Spleen (tissue), 11 donors: Measurements from ENCODE around the gene RAI2. TPM values are rescaled to one million over a fixed set of nuclear protein-coding genes. Genes with fewer than 3 reads are reported as not detected.
"Not testable (repeated sequence)": the region's sequence is repeated elsewhere in the genome, so short reads cannot be mapped to it uniquely, and the experiment has no call there.

ENCODE experiments used
- DNase-seq: peaks from one replicate; pipeline ENCODE4 v3.0.0-alpha.2; 2020
- H3K27ac ChIP-seq, 8 donors: fragments of 200-600 bp; sonication (generic) in 7 of 8; 1 replicate in 4 of 8; 2 replicates in 4 of 8; pipeline versions ENCODE4 v1.5.0 to v1.8.0; 2016 to 2021; ENCODE audit warnings: inconsistent platforms in 4 of 8, mild to moderate bottlenecking in 4 of 8, moderate library complexity in 1 of 8
- H3K27me3 ChIP-seq, 7 donors: fragments of 200-600 bp; sonication (generic) in 6 of 7; replicated peaks in 1 of 7; 1 replicate in 4 of 7; 2 replicates in 3 of 7; pipeline versions ENCODE4 v1.5.0 to v1.8.0; 2016 to 2021; ENCODE audit warnings: inconsistent platforms in 3 of 7, mild to moderate bottlenecking in 1 of 7
- H3K36me3 ChIP-seq, 6 donors: fragments of 200-600 bp; sonication (generic) in 5 of 6; 1 replicate in 4 of 6; 2 replicates in 2 of 6; pipeline versions ENCODE4 v1.5.0 to v1.8.0; 2016 to 2021; ENCODE audit warnings: inconsistent platforms in 2 of 6
- H3K4me1 ChIP-seq, 6 donors: fragments of 200-600 bp; sonication (generic) in 5 of 6; 1 replicate in 3 of 6; 2 replicates in 3 of 6; pipeline versions ENCODE4 v1.5.0 to v1.8.0; 2016 to 2021; ENCODE audit warnings: inconsistent platforms in 3 of 6
- H3K4me3 ChIP-seq, 8 donors: fragments of 200-600 bp; sonication (generic) in 7 of 8; 1 replicate in 4 of 8; 2 replicates in 4 of 8; pipeline versions ENCODE4 v1.5.0 to v1.8.0; 2016 to 2021; ENCODE audit warnings: inconsistent platforms in 4 of 8, mild to moderate bottlenecking in 4 of 8, moderate library complexity in 2 of 8
- H3K9me3 ChIP-seq, 8 donors: fragments of 200-600 bp; sonication (generic) in 7 of 8; 1 replicate in 4 of 8; 2 replicates in 4 of 8; pipeline versions ENCODE4 v1.5.0 to v1.8.0; 2016 to 2021; ENCODE audit warnings: inconsistent platforms in 4 of 8
- POLR2A ChIP-seq, 3 donors: fragments of 450-650 bp; IDR thresholded peaks; one replicate each; pipeline ENCODE4 v1.5.1; 2017; ENCODE audit warnings: antibody characterized with exemption in 3 of 3, mild to moderate bottlenecking in 1 of 3
- POLR2AphosphoS5 ChIP-seq, 3 donors: sonication (generic); formaldehyde crosslinking; IDR thresholded peaks; one replicate each; pipeline ENCODE4 v1.5.1; 2017; ENCODE audit warnings: antibody characterized with exemption in 3 of 3
- WGBS, 5 donors: extraction: QIAGEN DNeasy Blood & Tissue Kit in 3 of 5; methylation state at CpG; one replicate each; pipeline versions ENCODE4 v1.1.5 to v1.1.7; 2013 to 2018; 5-methylcytosine and 5-hydroxymethylcytosine counted together
- intact Hi-C: fragments of 100-400 bp; cut with DNase I; formaldehyde crosslinking; loops from one replicate; pipeline ENCODE4 v1.15.0; 2023; ENCODE audit warnings: low total_unique reads
- polyA plus RNA-seq, 3 donors: library from polyadenylated mRNA; stranded (reverse); fragments of 200-250 nt; gene quantifications; one replicate each; pipeline ENCODE4 v1.2.1, GENCODE V29; 2013
- total RNA-seq, 7 donors: library from RNA; depleted of rRNA in 3 of 7; stranded (reverse); fragments of >200 nt in 3 of 7; fragmentation: NEBNext Ultra II Directional in 4 of 7; extraction: Animal tissue kit (Norgen Biotek cat#: 25700) in 4 of 7; gene quantifications; one replicate each; pipeline versions ENCODE4 v1.1.0 to v1.2.1, GENCODE V29; 2016 to 2021
- TF ChIP-seq, protein P1 (sequence below), 11 experiments: fragments of 200-600 bp in 7 of 11; fragments of 450-650 bp in 4 of 11; sonication (generic) in 4 of 11; IDR thresholded peaks in 8 of 11; conservative IDR thresholded peaks in 3 of 11; 1 replicate in 7 of 11; 2 replicates in 4 of 11; pipeline versions ENCODE4 v1.4.0 to v1.8.0; 2016 to 2021; ENCODE audit warnings: antibody characterized with exemption in 11 of 11, inconsistent platforms in 4 of 11, mild to moderate bottlenecking in 1 of 11
- donor health status: healthy with polysubstance abuse.
- donor health status: DM: no; HTN: no; CAD: no; lungs with moderate emphysema.
- donor health status: DM: no; HTN: no; CAD: no.
- donor health status: Bipolar disorder and iron deficiency.
- donor health status: healthy.
- donor health status: DM: no; HTN: no; CAD: no.
- donor health status: DM: yes; HTN: yes; CAD: no.

The RAI2 gene
- total and polyA plus RNA-seq, 10 donors: 2.2 to 6.3 (median 4.0) TPM

DNA sequence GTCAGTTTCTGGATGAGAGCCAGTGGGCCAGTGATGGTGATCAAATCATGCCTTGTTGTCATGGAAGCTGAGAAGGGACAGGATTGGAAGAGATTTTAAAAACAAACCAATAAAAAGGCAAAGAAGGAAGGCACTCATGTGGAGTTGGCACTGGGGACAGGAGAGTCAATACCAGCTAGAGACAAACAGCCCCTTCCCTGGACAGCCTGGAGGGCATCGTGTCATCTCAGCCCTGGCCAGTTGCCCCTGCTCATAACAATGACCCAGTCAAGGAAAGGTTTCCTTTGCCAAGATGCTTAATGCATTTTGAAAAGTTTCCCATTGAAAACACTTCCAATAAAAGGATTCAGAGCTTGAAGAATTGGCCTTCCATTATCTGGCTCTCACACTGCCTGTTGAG lies 68.3 kb downstream of the RAI2 start:
- intact Hi-C loops: no loop called here
- H3K4me1 ChIP-seq: no peaks in the 10 kb centered on the region
- no peak overlapping the region for H3K4me3 ChIP-seq
- no peak for DNase-seq
- TF ChIP-seq POLR2AphosphoS5 (IDR thresholded peaks at IDR 0.05): no peak
- TF ChIP-seq, protein P1, sequence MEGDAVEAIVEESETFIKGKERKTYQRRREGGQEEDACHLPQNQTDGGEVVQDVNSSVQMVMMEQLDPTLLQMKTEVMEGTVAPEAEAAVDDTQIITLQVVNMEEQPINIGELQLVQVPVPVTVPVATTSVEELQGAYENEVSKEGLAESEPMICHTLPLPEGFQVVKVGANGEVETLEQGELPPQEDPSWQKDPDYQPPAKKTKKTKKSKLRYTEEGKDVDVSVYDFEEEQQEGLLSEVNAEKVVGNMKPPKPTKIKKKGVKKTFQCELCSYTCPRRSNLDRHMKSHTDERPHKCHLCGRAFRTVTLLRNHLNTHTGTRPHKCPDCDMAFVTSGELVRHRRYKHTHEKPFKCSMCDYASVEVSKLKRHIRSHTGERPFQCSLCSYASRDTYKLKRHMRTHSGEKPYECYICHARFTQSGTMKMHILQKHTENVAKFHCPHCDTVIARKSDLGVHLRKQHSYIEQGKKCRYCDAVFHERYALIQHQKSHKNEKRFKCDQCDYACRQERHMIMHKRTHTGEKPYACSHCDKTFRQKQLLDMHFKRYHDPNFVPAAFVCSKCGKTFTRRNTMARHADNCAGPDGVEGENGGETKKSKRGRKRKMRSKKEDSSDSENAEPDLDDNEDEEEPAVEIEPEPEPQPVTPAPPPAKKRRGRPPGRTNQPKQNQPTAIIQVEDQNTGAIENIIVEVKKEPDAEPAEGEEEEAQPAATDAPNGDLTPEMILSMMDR (IDR thresholded peaks at IDR 0.05 in 8 of 11, conservative IDR thresholded peaks at IDR 0.05 in 3 of 11): no peak
- TF ChIP-seq POLR2A (IDR thresholded peaks at IDR 0.05): no peak
- no peaks in the 10 kb centered on the region for H3K36me3 ChIP-seq
- H3K27me3 ChIP-seq: peaks cover 0 to 21% (median 0%) of the 10 kb centered on the region in 7 donors
- H3K9me3 ChIP-seq: no peaks in the 10 kb centered on the region
- WGBS, 5 donors: 33 to 78% (median 45%) methylated on average over 1 of the region's 1 CpG
- H3K27ac ChIP-seq: no peak overlapping the region

- no peak overlapping the region for H3K4me3 ChIP-seq
- no peak overlapping the region for H3K27ac ChIP-seq
- no peaks in the 10 kb centered on the region for H3K4me1 ChIP-seq
- TF ChIP-seq POLR2AphosphoS5 (IDR thresholded peaks at IDR 0.05) (no peak), POLR2A (IDR thresholded peaks at IDR 0.05) (no peak)
- TF ChIP-seq, protein P1 (IDR thresholded peaks at IDR 0.05 in 8 of 11, conservative IDR thresholded peaks at IDR 0.05 in 3 of 11): no peak
- H3K27me3 ChIP-seq: peaks cover 0 to 26% (median 0%) of the 10 kb centered on the region in 7 donors
- no peaks in the 10 kb centered on the region for H3K9me3 ChIP-seq
- no peaks in the 10 kb centered on the region for H3K36me3 ChIP-seq
- intact Hi-C loops: no loop called here
- DNase-seq: no peak
- WGBS, 5 donors: 68 to 89% (median 87%) methylated on average over 8 of the region's 8 CpGs
These were observed 72.0 kb downstream of the RAI2 start for GRCh38 chrX:17788956-17789562.

GRCh38 chrX:17788439-17788838 lies 72.7 kb downstream of the RAI2 start:
- H3K27me3 ChIP-seq: peaks cover 0 to 26% (median 0%) of the 10 kb centered on the region in 7 donors
- no peaks in the 10 kb centered on the region for H3K36me3 ChIP-seq
- TF ChIP-seq POLR2A (IDR thresholded peaks at IDR 0.05): no peak
- TF ChIP-seq, protein P1 (IDR thresholded peaks at IDR 0.05 in 8 of 11, conservative IDR thresholded peaks at IDR 0.05 in 3 of 11): peak in 10 of 11 experiments; percentile 30 to 66 (median 57)
- 0 to 18% (median 6%) methylated on average over 1 to 4 of the region's 4 CpGs for WGBS, 5 donors
- no peak for DNase-seq
- intact Hi-C loops: no loop called here
- H3K4me3 ChIP-seq: no peak overlapping the region
- no peaks in the 10 kb centered on the region for H3K9me3 ChIP-seq
- H3K27ac ChIP-seq: no peak overlapping the region
- H3K4me1 ChIP-seq: no peaks in the 10 kb centered on the region

DNA sequence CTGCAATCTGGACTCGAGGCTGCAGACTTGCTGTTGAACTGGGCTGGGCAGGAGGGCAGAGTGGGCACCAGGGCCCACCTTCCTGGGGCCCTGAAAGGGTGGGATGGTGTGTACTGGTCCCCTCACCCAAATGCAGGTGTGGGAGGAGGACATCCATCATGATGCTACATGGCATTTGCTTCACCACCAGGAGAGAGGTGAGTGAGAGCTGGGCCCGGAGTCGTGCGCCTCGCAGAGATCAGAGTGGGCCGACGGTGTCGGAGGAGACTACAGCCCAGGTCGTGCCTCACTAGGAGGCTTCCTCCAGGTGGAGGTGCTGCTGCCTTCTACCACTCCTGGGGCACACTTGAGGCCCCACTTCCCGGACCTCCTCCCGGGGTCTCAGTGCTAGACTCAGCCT lies 73.5 kb downstream of the RAI2 start:
- Histone ChIP-seq H3K4me1 (no peaks in the 10 kb centered on the region), H3K36me3 (no peaks in the 10 kb centered on the region), H3K9me3 (no peaks in the 10 kb centered on the region), H3K4me3 (no peak overlapping the region), H3K27ac (no peak overlapping the region), H3K27me3 (peaks cover 0 to 26% (median 0%) of the 10 kb centered on the region in 7 donors)
- no peak for TF ChIP-seq POLR2A (IDR thresholded peaks at IDR 0.05)
- TF ChIP-seq, protein P1 (IDR thresholded peaks at IDR 0.05 in 8 of 11, conservative IDR thresholded peaks at IDR 0.05 in 3 of 11): no peak
- TF ChIP-seq POLR2AphosphoS5 (IDR thresholded peaks at IDR 0.05): no peak
- 80 to 93% (median 91%) methylated on average over 6 to 11 of the region's 11 CpGs; no CpG with 5 or more reads in 1 of the 5 donors for WGBS, 5 donors
- intact Hi-C loops: no loop called here
- no peak for DNase-seq

- H3K36me3 ChIP-seq, H3K4me3 ChIP-seq: not testable (repeated sequence)
- WGBS, 5 donors: 69 to 90% (median 80%) methylated on average over 4 to 26 of the region's 31 CpGs
These were observed 74.3 kb downstream of the RAI2 start for GRCh38 chrX:17786554-17787347.

More at GRCh38 chrX:17786554-17787347, 74.3 kb downstream of the RAI2 start:
- intact Hi-C loops, H3K4me1 ChIP-seq, H3K9me3 ChIP-seq, DNase-seq, H3K27ac ChIP-seq: not testable (repeated sequence)
- H3K27me3 ChIP-seq: peaks cover 0 to 26% (median 0%) of the 10 kb centered on the region in 7 donors
